Stromal cell of bone marrow (primary cell): ENCODE data around the gene PRKCD.

ENCODE experiments used
- DNase-seq: peaks from one replicate; pipeline ENCODE4 v3.0.0-alpha.2; 2012; ENCODE audit warnings: low read depth

The PRKCD gene

DNA sequence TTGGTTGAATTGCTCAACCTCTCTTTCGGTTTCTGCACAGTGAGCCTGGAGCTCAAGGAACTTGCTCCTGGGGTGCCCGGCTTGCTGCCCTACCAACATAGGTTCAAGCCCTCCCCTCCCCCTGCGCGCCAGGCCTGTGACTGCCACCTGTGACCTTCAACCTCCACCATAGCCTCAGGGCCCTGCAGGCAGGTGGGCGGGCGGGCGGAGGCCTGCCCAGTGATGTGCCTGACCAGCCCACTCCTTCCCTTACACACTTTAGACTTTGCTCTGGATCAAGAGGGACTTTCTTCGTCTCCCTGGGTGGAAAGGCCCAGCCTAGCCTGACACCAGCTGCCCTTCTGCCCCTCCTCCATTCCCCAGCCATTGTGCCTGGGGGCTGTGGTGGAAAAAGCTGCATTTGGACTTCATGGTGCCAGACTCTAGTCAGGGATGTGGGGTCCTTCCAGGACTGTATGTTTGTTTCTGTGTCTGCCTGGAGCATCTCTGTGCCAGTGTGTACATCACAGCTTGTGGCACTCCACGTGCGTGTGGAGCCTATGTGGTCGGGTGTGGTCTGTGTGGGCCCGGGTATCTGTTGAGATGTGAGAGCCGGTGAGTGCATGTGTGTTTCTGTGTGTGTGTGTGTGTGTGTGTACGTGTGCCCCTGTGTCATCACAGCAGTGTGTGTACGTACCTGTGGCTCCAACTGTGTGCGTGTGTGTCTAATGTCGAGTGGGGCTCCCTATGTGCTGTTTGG is 9.5 kb downstream of the PRKCD start:
- no peak for DNase-seq

DNA sequence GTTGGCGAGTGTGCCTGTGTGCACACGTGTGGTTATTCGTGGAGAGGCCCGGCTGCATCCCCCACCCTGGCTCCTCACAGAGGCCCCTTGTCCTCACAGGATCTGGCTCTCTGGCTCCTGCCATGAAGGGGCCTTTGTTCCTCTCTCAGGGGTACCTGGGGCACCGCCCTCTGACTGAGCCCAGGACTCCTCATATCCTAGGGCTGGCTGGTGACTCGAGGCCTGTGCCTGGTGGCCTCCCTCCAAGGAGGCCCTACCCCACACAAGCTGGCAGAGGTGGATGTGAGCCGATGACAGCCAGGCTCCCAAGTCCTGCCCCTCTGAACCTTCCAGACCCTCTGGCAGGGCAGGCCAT is 10.0 kb downstream of the PRKCD start:
- DNase-seq, result no peak

DNA sequence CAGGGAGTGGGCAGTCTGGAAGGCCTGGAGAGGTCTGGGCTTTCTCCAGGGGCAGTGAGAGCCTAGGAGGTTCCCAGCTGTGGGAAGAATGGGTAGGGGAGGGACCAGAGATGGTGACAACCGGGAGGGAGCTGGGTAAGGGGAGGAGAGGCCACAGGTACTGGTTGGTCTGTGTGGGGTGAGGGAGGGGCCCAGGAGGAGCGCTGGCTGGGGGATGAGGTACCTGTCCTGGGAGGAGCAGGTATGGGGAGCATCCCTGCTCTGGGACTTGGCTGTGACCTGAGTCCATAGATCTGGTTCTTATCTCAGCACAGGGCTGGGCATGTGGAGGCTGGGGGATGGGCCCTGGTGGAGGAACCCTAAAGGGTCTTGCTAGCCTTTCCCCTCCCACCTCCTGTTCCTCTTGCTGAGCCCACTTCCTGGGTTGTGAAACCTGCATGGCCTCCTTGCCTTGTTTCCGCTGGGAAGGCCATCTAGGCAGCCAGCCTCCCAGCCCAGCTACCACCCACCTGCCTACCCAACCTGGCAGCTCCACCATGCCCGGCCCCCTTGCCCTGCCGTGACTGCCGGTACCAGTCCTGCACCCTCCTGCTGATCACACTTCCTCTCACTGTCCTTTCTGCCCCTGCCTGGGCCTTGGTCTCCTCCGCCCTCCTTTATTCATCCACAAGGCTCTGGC is 11.0 kb downstream of the PRKCD start:
- DNase-seq, result no peak

DNA sequence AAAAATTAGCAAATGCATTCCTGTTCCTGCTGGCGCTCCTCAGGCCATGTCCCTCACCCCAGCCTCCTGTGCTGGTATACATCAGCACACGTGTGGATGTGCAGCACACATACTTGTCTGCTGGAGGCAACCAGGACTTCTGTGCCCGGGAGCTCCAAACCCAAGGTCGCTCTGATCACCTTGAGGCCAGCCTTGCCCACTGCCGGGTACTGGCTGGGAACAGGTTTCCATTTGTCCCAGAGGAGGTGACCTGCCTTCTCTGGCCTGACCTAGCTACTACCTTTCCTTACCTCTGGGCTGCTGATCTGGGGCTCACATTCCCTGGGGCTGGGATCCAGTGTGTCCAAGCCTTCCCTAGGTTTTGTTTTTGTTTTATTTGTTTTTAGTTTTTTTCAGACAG is 12.1 kb downstream of the PRKCD start:
- no peak for DNase-seq

DNA sequence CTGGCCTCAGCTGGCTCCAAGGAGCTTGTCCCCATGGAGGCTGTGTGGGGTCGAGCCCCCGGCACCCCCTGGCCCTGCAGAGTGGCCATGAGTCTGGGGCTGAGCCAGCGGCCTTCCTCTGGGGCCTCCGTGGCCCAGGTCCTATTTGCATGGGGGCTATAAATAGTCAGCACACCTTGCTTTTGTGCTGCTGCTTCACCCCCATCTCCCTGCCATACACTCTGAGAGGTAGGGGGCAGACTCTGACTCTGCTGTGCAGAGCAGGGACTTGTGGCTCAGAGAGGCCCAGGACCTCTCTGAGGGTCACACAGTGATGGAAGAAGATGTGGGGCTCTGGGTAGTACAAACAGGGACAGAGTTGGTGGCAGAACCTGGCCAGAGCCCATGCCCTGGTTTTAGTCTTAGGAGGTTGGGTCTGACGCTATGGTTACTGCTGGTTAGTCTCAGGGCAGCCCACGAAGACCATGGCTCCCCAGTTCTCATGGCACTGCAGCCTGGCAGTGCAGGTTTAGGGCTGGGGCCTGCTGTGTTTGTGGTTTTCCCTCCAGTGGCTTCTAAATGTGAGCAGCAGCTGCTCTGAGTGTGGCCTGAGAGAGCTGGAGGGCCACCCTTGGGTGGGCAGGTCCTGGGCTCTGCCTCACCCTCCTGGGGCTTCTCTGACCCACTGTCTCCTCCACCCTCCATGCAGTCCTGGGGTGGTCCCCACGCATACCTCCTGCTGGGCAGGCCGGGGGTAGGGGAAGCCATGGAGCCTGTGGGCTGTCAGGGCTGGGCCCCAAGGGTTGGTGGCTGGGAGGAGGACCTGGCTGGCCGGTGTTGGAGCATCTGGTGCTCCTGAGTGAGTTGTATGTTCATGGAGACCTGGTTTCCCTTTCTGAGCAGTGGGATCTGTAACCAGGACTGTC is 13.6 kb downstream of the PRKCD start:
- DNase-seq, result no peak

DNA sequence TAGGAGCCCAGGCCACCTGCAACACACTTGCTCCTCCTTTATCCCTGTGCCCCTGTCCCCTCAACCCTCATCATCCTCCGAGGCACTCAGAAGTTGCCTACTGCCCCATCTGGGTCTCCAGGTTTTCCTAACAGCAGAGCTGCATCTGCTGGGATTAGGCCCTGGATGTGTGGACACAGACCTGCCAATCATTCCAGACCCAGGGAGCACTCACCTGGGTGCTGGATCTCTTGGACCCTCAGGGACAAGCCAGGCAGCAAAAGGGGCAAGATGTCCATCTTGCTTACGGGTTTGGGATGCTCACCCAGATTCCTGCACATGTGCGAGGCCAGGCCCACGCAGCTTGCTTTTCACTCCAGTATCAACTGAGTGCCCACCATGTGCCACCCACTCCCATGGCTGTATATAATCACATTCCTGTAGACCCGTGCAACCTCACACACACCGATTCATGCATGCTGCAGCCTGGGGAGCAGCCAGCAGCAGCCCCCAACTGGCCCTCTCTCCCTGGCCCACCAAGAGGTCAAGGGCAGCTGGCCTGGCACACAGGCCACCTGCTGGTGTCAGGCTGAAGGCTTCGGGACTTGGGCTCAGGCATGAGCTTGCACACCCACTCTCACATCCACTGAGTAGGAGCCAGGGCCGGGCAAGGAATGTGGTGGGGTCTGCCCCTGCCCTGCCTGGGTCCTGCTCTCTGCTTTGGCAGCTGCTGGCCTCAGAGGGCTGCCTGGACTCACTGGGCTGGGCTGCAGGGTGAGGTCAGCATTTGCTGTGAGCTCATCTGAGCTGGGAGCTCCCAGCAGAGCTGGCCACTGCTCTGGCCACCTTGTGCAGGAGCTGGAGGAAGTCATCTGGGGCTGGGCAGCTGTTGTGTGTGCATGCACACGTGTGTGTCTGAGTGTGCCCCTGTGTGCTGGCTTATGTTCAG is 14.9 kb downstream of the PRKCD start:
- no peak for DNase-seq

DNA sequence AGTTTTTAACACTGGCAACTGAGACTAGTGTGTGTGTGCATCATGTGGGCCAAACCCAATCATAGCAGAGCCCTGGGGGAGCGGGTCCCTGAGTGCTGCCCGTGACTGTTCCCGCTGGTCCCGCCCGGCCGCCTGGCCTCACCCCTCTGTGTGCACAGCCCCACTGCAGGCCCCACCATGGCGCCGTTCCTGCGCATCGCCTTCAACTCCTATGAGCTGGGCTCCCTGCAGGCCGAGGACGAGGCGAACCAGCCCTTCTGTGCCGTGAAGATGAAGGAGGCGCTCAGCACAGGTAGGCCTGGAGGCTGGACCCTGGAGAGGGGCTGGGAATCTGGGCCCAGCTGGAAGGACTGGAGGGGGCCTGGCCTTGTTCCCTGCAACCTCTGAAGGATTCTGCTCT is 17.2 kb downstream of the PRKCD start:
- no peak for DNase-seq

DNA sequence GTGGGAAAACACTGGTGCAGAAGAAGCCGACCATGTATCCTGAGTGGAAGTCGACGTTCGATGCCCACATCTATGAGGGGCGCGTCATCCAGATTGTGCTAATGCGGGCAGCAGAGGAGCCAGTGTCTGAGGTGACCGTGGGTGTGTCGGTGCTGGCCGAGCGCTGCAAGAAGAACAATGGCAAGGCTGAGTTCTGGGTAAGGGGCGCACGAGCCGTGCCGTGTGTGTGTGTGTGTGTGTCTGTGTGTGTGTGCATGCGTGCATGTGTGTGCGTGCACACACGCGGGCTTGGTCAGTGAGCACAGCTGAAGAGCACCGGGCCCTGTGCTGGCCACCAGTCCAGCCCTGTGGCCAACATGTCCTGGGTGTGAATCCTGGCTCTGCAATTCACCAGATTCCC is 18.6 kb downstream of the PRKCD start:
- no peak for DNase-seq

DNA sequence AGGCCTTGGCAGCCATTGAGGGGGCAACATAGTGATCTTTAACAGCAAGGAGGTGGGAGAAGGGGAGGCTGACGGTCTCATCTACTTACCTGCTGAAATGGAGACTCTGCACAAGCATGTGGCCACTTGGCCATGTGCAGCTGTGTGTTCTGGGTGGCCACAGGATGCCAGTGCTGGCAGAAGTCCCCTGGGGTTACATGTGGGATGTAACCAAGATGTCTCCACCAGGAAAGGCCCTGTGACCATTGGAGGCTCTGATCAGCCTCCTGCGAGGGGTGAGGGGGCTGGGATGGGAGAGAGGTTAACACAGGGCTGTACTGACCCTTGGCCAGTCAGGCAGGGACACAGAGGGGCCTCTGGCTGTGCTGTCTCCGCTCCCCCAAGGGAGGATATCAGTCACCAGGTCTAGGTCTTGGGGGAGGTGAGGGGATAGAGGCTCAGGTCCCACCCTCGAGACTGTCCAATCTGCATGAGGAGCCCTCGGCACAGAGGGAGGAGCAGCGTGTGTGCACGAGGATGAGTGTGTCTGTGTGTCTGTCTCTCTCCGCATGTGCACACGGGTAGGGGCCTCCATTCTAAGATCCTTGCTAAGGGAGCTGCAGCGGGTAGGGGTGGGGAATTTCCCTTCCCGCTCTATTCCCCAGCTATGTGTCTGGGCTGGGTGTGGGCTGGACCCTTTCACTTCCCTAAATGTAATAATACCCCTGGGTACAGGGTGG is 19.5 kb downstream of the PRKCD start:
- no peak for DNase-seq

DNA sequence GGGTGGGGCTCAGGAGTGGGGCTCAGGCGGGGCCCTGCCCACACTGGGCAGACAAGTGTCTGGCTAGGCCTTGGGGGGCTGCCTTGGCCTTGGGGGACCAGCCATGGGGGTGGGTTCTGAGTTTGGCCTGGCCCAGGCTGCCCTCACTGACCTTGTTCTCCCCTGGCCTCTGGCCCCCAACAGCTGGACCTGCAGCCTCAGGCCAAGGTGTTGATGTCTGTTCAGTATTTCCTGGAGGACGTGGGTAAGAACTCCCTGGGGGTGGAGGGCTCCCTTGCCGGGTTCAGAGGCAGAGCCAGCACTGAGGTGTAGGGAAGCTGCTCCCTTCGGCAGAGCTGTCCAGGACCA is 20.0 kb downstream of the PRKCD start:
- DNase-seq, result no peak

DNA sequence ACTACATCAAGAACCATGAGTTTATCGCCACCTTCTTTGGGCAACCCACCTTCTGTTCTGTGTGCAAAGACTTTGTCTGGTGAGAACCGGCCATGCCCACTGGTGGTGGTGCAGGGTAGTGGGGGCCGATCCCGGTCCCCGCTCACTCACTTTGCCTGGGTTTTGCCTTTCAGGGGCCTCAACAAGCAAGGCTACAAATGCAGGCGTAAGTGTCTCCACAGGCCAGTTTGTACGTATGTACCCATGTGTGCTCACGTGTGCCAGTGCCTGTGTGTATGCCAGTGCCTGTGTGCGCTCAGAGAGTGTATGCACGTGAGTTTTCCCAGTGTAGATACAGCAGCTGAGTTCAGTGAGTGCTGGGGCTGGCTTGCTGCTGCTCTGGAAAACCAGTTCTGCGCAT is 20.5 kb downstream of the PRKCD start:
- no peak for DNase-seq

DNA sequence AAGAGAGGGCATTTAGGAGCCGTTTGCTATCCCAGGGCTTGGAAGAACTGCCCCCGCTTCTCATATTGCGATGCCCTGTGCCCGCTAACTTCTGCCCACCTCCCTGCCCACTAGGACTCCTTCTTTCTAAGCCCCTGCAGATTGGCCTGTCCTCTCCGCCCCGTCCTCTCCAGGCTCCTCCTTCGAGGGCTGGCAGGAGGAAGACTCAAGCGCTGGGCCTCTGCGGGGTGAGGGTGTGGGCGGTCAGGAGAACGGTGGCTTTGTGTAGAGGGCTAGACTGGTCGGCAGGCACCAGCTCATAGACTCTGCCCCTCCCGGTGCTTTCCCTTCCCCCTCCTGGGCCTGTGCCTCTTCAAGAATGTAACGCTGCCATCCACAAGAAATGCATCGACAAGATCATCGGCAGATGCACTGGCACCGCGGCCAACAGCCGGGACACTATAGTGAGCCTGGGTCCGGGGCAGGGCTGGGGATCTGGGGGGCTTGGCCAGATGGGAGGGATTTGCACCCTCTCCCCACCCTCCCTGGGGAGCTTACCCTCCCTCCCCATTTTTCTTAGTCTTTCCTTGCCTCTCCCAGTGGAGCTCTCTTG is 21.9 kb downstream of the PRKCD start:
- no peak for DNase-seq

DNA sequence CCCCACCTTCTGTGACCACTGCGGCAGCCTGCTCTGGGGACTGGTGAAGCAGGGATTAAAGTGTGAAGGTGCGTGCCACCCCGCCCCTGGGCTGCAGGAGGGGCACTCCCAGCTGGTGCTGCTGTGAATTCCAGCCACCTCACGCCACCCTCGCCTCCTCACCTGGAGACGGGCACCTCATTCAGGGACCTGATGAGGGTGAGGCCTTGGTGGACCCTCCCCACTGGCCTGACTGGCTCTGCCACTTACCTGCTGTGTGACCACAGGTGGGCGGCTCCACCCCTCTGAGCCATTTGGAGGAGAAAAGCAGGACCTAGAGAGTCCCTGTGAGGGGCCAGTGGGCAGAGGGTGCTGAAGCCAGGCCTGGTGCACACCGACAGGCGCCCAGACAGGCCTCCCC is 22.5 kb downstream of the PRKCD start:
- DNase-seq, result no peak

DNA sequence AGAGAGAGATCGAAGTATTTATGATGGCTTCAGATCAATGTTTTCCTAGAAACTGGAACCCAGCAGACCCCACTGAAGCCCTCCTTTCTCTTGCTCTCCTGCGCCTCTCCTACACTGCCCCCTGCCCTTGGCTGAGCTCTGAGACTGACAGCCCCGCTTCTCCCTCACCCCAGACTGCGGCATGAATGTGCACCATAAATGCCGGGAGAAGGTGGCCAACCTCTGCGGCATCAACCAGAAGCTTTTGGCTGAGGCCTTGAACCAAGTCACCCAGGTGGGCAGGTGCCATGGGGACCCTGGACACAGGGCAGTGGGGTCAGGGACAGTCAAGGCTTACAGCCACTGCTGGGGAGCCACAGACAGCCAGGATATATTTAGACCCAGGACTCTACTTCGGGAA is 23.7 kb downstream of the PRKCD start:
- no peak for DNase-seq

DNA sequence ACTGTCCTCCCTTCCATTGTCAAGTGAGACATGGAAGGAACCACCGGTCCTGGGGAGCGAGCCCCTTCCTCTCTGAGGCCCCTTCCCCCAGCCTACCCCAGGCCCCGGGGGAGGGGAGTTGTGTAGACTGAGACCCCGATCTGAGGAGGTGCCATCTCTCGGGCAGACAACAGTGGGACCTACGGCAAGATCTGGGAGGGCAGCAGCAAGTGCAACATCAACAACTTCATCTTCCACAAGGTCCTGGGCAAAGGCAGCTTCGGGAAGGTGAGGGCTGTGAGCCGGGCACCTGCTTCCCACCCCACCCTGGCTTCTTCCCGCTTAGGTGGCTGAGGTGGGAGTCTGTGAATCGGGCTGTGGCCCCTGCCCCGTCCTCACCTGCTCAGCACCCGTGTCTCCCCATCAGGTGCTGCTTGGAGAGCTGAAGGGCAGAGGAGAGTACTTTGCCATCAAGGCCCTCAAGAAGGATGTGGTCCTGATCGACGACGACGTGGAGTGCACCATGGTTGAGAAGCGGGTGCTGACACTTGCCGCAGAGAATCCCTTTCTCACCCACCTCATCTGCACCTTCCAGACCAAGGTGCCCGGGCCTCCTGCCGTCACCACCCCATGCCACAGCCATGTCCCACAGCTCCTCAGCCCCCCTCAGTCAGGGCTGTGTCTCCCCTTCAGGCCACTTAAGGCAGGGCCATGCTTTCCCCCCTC is 24.9 kb downstream of the PRKCD start:
- no peak for DNase-seq

DNA sequence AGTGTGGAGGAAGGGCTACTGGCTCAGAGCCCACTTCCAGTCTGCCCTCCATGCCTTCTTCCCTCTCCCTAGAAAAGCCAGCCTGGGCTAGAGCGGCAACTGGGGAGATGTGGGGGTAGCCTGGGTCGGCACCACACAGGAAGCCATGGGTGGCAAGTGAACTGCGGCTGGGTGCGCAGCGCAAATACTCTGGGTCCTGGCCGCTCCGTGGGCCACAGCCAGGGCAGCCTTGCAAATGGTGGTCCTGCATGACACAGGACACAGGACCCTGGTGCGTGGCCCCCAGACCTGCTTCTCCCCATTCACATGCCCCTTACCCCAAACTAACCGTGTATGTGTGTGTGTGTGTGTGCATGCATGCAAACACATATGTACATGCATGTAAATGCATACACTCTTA is 25.7 kb downstream of the PRKCD start:
- no peak for DNase-seq

DNA sequence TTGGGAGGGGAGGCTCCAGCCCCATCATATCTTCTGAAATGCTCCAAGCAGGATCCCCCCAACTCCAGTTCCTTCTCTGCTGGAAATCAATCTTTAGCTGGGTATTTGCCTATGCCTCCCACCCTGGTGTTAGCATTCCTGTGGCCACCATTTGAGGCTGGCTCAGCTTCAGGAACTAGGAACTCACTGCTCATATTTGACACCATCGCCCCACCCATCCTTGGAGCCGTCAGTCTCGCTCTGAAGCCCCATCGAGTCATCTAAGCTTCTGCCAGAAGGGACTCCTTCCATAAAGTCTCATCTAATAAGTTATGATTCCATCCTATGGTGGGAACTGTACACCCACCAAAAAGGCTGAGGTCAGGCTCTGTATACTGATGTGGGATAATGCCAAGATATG is 26.4 kb downstream of the PRKCD start:
- no peak for DNase-seq

DNA sequence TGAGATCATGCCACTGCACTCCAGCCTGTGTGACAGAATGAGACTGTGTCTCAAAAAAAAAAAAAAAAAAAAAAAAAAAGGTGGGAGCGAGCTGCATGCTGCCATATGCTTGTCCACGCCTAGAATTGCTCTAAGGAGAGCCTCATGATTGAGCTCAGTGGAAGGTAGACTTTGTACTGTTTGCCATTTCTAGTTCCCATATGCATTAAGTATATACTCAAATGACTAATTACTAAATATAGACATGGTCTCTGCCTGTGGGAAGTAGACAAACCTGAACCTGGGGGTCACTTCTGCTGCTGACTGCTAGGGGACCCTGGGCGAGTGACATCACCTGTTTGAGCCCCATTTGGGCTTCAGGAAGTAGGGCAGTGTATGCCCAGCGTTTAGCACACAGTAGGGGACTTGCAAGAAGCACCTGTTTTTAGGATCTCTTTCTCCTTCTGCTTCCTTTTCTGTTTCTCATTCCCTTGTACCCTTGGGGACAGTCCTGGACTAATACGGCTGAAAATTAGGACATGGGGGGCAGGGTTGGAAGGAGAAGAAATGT is 27.2 kb downstream of the PRKCD start:
- DNase-seq, result no peak

DNA sequence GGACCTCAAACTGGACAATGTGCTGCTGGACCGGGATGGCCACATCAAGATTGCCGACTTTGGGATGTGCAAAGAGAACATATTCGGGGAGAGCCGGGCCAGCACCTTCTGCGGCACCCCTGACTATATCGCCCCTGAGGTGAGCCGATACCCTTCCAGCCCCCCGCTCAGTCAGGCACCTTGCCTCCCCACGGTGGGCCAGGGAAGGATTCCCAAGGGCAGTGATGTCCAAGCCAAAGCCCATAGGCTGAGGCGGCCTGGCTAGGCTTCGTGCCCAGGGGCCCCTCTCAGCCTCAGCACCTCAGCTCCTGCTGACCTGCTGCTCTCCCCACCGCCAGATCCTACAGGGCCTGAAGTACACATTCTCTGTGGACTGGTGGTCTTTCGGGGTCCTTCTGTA is 27.7 kb downstream of the PRKCD start:
- no peak for DNase-seq

DNA sequence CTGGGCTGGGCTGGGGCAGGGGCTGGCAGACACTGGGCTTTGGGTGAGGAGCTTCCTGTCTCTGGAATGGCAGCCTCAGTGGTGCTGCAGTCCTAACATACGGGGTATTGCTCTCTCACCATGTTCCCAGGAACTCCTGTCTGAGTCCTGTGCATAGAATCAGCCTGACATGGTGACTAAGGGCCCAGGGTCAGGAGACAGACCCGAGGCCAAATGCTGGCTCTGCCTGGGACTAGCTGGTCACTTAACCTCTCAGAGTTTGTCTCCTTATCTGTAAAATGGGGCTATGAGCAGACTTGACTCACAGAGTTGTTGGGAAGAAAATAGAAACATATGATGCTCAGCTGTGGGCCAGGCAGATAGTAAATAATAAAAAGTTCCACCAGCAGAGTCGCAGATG is 28.3 kb downstream of the PRKCD start:
- DNase-seq, result no peak
